Kidney tubule cell (primary cell): Measurements from ENCODE around the gene CELF4.
A peak's percentile ranks its signal among the peaks of the same experiment; 100 is the strongest.

Experiments used
- DNase-seq: peaks from one replicate; pipeline ENCODE4 v3.0.0-alpha.2; 2018; ENCODE audit warnings: low spot score

CELF4 gene

DNA sequence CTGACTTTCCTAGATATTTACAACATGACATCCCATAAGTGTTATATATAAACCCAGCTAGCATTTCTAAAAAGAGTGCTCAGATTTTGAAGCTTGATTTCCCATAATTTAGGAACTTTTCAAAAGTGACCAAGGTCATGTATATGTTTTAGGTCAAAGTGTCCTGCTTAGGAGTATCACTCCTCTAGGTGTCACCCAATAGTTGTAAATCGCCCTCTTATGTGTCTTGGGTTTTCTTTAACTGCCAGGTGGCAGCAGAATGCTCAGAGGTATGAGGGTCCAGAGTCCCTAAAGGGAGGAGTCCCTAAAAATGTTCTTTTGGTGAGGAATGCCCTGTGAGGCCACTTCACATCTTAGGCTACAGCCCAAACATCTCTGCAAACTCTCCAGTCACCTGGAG, 358.3 kb downstream of the CELF4 start:
- DNase-seq, result no peak

DNA sequence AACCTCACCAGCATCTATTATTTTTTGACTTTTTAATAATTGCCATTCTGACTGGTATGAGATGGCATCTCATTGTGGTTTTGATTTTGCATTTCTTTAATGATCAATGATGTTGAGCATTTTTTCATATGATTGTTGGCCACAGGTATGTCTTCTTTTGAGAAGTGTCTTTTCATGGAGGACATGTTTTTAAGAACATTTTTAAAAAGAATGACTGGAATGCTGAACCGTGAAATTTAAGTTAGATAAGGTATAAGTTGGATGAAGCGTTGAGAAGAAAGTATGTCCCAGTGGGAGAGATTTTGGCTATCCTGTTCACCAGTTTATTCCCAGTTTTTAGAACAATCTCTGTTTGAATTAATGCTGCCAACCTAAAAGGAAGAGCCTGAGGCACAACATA, 365.9 kb downstream of the CELF4 start:
- peak; percentile 2 for DNase-seq
